ENCODE data around the gene TEP1.
"Not testable (repeated sequence)": the region's sequence is repeated elsewhere in the genome, so short reads cannot be mapped to it uniquely, and the experiment has no call there.

Gene TEP1

GRCh38 chr14:20380681-20381080 lies 32.6 kb downstream of the TEP1 start:
- no peak for DNase-seq (ENCODE audit: low read depth)
- no peak for TF ChIP-seq CTCF (conservative IDR thresholded peaks at IDR 0.05; ENCODE audit: low read depth, low read length)
- H3K4me3 ChIP-seq (ENCODE audit: low read length) = no peak overlapping the region

- no peak overlapping the region for H3K4me3 ChIP-seq (ENCODE audit: low read length)
- DNase-seq (ENCODE audit: low read depth) = no peak
- TF ChIP-seq CTCF (conservative IDR thresholded peaks at IDR 0.05; ENCODE audit: low read depth, low read length) = no peak
Observed at GRCh38 chr14:20379743-20380142, 33.6 kb downstream of the TEP1 start.

- DNase-seq (ENCODE audit: low read depth) = no peak
- no peak overlapping the region for H3K4me3 ChIP-seq (ENCODE audit: low read length)
- no peak for TF ChIP-seq CTCF (conservative IDR thresholded peaks at IDR 0.05; ENCODE audit: low read depth, low read length)
Observed at GRCh38 chr14:20377171-20377570, 36.1 kb downstream of the TEP1 start.

GRCh38 chr14:20376071-20376588 lies 37.2 kb downstream of the TEP1 start:
- no peak overlapping the region for H3K4me3 ChIP-seq (ENCODE audit: low read length)
- no peak for DNase-seq (ENCODE audit: low read depth)
- TF ChIP-seq CTCF (conservative IDR thresholded peaks at IDR 0.05; ENCODE audit: low read depth, low read length) = no peak

- no peak overlapping the region for H3K4me3 ChIP-seq (ENCODE audit: low read length)
- no peak for DNase-seq (ENCODE audit: low read depth)
- no peak for TF ChIP-seq CTCF (conservative IDR thresholded peaks at IDR 0.05; ENCODE audit: low read depth, low read length)
Observed at GRCh38 chr14:20375471-20375870, 37.8 kb downstream of the TEP1 start.

- no peak for DNase-seq (ENCODE audit: low read depth)
- H3K4me3 ChIP-seq (ENCODE audit: low read length) = no peak overlapping the region
- TF ChIP-seq CTCF (conservative IDR thresholded peaks at IDR 0.05; ENCODE audit: low read depth, low read length) = no peak
Observed at GRCh38 chr14:20372796-20373195, 40.5 kb downstream of the TEP1 start.

- no peak overlapping the region for H3K4me3 ChIP-seq (ENCODE audit: low read length)
- no peak for TF ChIP-seq CTCF (conservative IDR thresholded peaks at IDR 0.05; ENCODE audit: low read depth, low read length)
- no peak for DNase-seq (ENCODE audit: low read depth)
Observed at GRCh38 chr14:20365928-20366327, 47.4 kb downstream of the TEP1 start.

GRCh38 chr14:20358474-20358873 lies 54.8 kb downstream of the TEP1 start:
- DNase-seq (ENCODE audit: low read depth); H3K4me3 ChIP-seq (ENCODE audit: low read length): not testable (repeated sequence)
